Measurements from ENCODE around the gene ZNF593.

The ZNF593 gene

DNA sequence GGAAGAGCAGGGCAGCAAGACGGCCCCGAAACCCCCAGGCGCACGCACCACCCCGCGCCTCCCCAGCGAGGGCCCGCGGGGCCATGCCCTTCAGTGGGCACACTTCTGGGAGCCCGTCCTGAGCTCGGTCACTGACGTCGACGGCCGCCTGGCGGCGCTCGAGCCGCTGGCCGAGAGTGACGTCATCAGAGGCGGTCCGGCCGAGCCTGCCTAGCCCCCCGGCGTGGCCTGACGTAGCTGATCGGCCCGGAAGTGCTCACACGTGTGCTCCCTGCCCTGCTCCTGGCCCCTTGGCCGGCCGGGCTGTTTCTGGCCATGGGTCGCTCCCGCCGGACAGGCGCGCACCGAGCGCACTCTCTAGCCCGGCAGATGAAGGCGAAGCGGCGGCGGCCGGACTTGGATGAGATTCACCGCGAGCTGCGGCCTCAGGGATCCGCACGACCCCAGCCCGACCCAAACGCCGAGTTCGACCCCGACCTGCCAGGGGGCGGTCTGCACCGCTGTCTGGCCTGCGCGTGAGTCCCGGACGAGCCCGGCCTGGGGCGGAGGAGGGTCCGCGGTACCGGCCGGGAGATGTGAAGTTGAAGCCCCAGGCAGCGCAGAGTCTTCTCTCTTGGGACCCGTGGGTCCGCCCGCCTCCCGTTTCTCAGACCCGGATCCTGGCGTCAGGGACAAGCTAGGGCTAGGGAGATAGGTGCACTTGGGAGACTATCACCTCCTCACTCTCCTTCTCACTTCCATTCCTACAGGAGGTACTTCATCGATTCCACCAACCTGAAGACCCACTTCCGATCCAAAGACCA lies at the start of gene ZNF593:
ZNF593 (plus strand) TSS at position 240 of the 803 bp plus-strand sequence; CDS start at position 316, 76 bp downstream.
- TF ChIP-seq FOXM1 (IDR thresholded peaks at IDR 0.05; ENCODE audit: borderline replicate concordance, low read depth): no peak
- 0 out of 2 replicates have a peak, but pooled peaks have one; percentile 13 for TF ChIP-seq TEAD4 (IDR thresholded peaks at IDR 0.05)
- TF ChIP-seq CREB1 (IDR thresholded peaks at IDR 0.05; ENCODE audit: low read depth): peak; percentile 97
- TF ChIP-seq TAF1 (IDR thresholded peaks at IDR 0.05; ENCODE audit: low read depth): peak; percentile 67; the same call in 1 of the 2 replicates
- TF ChIP-seq, protein P1, sequence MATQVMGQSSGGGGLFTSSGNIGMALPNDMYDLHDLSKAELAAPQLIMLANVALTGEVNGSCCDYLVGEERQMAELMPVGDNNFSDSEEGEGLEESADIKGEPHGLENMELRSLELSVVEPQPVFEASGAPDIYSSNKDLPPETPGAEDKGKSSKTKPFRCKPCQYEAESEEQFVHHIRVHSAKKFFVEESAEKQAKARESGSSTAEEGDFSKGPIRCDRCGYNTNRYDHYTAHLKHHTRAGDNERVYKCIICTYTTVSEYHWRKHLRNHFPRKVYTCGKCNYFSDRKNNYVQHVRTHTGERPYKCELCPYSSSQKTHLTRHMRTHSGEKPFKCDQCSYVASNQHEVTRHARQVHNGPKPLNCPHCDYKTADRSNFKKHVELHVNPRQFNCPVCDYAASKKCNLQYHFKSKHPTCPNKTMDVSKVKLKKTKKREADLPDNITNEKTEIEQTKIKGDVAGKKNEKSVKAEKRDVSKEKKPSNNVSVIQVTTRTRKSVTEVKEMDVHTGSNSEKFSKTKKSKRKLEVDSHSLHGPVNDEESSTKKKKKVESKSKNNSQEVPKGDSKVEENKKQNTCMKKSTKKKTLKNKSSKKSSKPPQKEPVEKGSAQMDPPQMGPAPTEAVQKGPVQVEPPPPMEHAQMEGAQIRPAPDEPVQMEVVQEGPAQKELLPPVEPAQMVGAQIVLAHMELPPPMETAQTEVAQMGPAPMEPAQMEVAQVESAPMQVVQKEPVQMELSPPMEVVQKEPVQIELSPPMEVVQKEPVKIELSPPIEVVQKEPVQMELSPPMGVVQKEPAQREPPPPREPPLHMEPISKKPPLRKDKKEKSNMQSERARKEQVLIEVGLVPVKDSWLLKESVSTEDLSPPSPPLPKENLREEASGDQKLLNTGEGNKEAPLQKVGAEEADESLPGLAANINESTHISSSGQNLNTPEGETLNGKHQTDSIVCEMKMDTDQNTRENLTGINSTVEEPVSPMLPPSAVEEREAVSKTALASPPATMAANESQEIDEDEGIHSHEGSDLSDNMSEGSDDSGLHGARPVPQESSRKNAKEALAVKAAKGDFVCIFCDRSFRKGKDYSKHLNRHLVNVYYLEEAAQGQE (IDR thresholded peaks at IDR 0.05; ENCODE audit: low read depth): no peak
- TF ChIP-seq CEBPB (IDR thresholded peaks at IDR 0.05): no peak
- TF ChIP-seq, protein P2, sequence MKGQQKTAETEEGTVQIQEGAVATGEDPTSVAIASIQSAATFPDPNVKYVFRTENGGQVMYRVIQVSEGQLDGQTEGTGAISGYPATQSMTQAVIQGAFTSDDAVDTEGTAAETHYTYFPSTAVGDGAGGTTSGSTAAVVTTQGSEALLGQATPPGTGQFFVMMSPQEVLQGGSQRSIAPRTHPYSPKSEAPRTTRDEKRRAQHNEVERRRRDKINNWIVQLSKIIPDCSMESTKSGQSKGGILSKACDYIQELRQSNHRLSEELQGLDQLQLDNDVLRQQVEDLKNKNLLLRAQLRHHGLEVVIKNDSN (IDR thresholded peaks at IDR 0.05): peak; percentile 71
- TF ChIP-seq ZBTB7A (IDR thresholded peaks at IDR 0.05; ENCODE audit: low read depth): no peak; the same call in none of the 2 replicates
- TF ChIP-seq NFIC (IDR thresholded peaks at IDR 0.05): peak; percentile 36; the same call in 1 of the 2 replicates
- peak; percentile 47 for TF ChIP-seq RAD21 (IDR thresholded peaks at IDR 0.05; ENCODE audit: low read depth)
- TF ChIP-seq YY1 (IDR thresholded peaks at IDR 0.05; ENCODE audit: low read depth): 0 out of 2 replicates have a peak, but pooled peaks have one; percentile 8
- TF ChIP-seq TCF12 (IDR thresholded peaks at IDR 0.05; ENCODE audit: low read depth): peak; percentile 56; the same call in 1 of the 2 replicates
- no peak for TF ChIP-seq EGR1 (IDR thresholded peaks at IDR 0.05)
- TF ChIP-seq, protein P3, sequence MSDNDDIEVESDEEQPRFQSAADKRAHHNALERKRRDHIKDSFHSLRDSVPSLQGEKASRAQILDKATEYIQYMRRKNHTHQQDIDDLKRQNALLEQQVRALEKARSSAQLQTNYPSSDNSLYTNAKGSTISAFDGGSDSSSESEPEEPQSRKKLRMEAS (IDR thresholded peaks at IDR 0.05): peak; percentile 98
- TF ChIP-seq EP300 (IDR thresholded peaks at IDR 0.05; ENCODE audit: borderline replicate concordance): no peak

DNA sequence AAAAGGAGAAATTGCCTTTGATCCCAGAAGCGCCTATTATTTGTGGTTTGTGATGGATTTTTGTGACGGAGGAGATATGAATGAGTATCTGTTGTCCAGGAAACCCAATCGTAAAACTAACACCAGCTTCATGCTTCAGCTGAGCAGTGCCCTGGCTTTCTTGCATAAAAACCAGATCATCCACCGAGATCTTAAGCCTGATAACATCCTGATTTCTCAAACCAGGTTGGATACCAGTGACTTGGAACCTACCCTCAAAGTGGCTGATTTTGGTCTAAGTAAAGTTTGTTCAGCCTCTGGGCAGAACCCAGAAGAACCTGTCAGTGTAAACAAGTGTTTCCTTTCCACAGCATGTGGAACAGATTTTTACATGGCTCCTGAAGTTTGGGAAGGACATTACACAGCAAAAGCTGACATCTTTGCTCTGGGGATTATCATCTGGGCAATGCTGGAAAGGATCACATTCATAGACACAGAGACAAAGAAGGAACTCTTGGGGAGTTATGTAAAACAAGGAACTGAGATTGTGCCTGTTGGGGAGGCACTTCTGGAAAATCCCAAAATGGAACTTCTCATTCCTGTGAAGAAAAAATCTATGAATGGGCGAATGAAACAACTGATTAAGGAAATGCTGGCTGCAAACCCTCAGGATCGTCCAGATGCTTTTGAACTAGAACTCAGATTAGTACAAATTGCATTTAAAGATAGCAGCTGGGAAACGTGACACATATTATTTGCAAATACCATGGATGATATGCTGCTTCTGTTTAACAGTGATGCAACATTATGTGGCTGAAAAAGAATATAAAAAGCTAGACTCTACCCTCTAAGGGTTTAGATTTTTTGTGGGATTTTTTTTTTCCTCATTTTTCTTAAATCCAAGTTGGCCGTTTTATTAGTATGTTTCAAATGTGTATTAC lies 47.6 kb upstream of the ZNF593 start:
- no peak for TF ChIP-seq YY1 (IDR thresholded peaks at IDR 0.05; ENCODE audit: low read depth)
- no peak for TF ChIP-seq EP300 (IDR thresholded peaks at IDR 0.05; ENCODE audit: borderline replicate concordance)

DNA sequence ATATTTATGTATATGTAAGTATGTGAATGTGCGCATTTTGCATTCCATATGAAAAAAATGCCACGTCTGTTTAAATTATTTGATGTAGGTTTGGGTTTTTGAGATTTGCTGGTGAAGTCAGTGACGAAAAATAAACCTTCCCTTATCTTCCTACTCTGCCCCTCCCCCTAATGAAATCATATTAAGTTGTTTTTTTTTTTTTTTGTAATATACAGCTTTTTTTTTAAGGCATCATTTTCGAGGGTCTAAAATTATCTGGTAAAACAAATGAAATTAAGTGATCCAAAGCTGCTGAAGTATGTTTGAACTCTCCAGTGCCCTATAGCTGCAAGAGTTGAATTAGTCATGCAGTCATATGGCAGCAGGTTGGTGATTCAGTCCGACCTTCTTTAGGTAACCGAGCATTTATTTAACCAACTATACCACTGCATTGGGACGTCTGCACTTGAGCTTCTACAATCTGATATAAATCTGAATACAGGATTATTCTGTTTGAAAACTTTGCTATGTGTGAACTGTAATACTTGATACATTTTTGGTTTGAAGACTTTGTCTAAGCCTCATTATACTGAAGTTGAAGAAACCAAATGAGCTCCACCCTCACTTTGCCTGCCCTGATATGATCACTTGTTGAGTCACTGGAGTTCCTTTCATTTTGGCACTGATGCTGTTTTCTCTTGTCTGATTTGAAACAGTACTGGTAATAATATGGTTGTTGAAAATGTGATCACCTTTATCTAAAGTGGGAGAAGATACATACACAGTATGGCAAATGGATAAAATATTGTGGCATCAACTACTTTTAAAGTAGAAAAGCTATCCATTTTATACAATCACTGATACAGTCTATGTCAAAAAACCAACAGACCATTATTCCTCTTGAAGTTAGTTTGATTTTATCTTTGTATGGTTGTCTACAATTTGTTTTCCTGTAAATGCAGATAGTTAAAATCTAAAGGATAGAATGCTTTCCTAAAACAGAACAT lies 46.4 kb upstream of the ZNF593 start:
- TF ChIP-seq, protein P1 (IDR thresholded peaks at IDR 0.05; ENCODE audit: low read depth): no peak
- TF ChIP-seq, protein P2 (IDR thresholded peaks at IDR 0.05): no peak
- TF ChIP-seq RAD21 (IDR thresholded peaks at IDR 0.05; ENCODE audit: low read depth) (no peak), ZBTB7A (IDR thresholded peaks at IDR 0.05; ENCODE audit: low read depth) (no peak), TEAD4 (IDR thresholded peaks at IDR 0.05) (no peak), TAF1 (IDR thresholded peaks at IDR 0.05; ENCODE audit: low read depth) (no peak), CREB1 (IDR thresholded peaks at IDR 0.05; ENCODE audit: low read depth) (no peak), EGR1 (IDR thresholded peaks at IDR 0.05) (no peak), EP300 (IDR thresholded peaks at IDR 0.05; ENCODE audit: borderline replicate concordance) (no peak), YY1 (IDR thresholded peaks at IDR 0.05; ENCODE audit: low read depth) (no peak), CEBPB (IDR thresholded peaks at IDR 0.05) (no peak), TCF12 (IDR thresholded peaks at IDR 0.05; ENCODE audit: low read depth) (no peak), FOXM1 (IDR thresholded peaks at IDR 0.05; ENCODE audit: borderline replicate concordance, low read depth) (no peak)
- TF ChIP-seq, protein P3 (IDR thresholded peaks at IDR 0.05): no peak
